Measurements from ENCODE around the gene PRSS33.

Gene PRSS33, protein sequence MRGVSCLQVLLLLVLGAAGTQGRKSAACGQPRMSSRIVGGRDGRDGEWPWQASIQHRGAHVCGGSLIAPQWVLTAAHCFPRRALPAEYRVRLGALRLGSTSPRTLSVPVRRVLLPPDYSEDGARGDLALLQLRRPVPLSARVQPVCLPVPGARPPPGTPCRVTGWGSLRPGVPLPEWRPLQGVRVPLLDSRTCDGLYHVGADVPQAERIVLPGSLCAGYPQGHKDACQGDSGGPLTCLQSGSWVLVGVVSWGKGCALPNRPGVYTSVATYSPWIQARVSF

DNA sequence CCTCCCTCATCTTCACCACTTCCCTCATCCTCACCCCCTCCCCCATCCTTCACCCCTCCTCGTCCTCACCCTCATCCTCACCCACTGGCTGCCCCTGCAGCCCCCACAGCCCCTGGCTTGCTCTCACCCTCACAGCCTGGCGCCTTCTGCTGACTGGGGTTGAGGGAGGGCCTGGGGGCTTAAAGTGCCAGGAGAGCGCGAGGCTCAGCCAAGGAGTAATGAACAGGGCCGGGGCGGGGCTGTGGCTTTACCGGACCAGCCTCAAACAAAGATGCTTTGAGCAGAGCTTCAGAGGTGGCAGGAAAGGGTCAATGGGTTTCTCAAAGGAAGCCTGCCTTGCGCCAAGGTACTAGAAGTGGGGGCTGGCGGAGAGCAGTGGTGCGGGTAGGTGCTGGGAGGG is at the start of gene PRSS33:
Gene PRSS33, minus strand, starts transcription at position 155 of the 400 bp plus-strand sequence. CDS start 1,013 bp downstream, outside the sequence.
- no peak for DNase-seq (ENCODE audit: low read depth in 2 of 2)

DNA sequence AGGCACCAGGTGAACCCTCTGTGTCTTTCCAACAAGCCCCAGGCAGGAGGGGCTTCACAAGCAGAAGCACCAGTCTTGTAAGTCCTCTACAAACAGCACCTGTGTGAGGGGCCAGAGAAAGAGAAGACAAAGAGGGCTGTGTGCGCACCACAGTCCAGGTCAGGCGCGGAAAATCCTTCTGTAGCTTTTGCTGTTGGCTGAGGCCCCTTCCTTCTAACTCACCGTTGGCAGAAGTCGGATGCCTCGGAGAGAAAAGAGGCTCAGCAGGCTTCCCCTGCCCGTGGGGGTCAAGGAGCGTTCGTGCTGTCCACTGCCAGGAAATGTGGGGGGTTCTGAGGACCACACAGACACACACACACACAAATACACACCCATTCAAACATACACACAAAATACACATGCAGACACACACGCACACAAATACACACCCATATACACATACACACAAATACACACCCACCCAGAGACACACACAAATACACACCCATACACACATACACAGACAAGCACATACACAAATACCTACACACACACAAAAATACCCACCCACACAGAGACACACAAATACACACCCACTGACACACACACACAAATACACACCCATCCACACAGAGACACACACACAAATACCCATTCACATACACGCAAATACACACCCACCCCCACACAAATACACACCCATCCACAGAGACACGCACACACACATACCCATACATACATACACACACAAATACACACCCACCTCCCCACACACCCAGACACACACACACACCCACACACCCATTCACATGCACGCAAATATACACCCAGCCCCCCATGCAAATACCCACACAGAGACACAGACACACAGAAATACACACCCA is 49.5 kb upstream of the PRSS33 start:
- no peak for DNase-seq (ENCODE audit: low read depth in 2 of 2)

DNA sequence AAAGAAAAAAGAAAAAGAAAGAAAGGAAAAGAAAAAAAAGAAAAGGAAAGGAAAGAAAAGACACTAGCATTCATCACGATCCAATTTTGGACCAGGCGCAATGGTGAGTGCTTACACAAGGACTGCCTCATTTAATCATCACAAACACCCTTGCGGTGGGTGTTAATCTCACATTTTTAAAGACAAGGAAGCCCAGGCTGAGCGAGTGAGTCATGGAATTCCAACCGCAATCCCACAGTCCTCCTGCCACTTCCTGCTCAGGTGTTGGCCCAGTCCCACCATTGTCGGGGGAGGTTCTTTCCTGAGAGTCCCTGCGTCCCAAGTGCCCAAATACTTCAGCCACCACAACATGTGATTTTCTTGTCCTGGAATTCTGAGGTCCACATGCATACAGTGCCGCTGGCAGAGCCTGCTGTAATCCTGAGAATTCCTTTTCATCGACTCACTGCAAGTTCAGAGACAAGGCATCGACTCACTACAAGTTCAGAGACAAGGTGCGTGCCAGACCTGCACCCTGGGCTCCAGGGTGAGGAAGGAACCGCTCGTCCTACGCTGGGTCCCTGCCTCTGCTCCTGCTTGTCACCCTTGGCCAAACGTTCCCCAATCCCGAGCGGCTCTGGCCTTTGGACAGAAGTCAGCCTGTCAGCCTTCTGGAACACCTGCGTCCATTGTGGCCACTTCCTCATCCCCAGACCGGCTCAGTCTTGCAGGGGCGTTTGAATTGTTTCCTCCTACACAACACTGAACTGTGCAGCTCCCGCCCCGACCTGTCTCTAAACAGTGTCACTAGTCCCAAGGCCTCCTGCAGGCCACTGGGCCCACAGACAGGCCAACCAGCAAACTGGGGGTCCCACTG is 48.5 kb upstream of the PRSS33 start:
- no peak for DNase-seq (ENCODE audit: low read depth in 2 of 2)

DNA sequence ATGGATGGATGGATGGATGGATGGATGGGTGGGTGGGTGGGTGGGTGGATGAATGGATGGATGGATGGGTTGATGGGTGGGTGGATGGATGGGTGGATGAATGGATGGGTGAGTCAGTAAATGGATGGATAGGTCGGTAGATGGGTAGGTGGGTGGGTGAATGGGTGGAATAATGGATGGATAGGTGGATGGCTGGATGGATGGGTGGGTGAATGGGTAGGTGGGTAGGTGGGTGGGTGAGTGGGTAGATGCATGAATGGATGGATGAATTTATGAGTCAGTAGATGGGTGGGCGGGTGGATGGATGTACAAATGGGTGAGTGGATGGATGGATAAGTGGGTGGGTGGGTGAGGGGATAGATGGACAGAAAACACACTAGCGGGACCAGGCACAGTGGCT is 47.6 kb upstream of the PRSS33 start:
- no peak for DNase-seq (ENCODE audit: low read depth in 2 of 2)

DNA sequence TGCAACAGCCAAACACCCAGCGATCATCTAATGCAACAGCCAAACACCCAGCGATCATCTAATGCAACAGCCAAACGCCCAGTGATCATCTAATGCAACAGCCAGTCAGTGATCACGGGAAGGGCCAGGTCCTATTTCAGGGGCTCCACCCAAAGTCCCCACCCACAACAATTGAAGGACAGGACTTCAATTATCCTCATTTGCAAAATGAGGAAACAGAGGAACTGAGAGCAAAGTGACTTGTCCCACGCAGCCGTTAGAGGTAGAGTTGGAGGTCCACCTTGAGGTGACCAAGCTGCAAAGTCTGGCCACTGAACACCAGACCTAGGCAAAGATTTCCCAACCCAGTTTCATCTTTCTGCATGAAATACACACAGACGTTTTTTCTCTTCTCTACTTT is 46.4 kb upstream of the PRSS33 start:
- no peak for DNase-seq (ENCODE audit: low read depth in 2 of 2)

DNA sequence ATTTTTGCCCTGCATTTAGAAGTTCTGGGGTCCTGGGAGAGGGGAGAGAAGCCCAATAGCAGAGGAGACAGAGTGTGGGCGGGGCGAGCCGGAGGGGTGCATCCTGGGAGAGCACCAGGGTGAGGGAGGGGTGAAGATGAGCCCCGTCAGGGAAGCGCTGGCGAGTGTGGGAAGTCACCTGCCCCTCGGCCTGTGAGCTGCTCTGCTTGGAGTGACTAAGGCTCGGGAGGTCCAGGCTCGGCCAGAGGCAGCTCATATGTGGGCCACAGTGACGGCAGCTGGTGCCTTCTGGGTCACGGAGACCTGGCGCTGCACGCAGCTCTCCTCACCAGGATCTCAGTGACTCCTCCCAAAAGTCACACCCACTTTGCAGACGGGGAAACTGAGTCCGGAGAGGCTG is 43.8 kb upstream of the PRSS33 start:
- no peak for DNase-seq (ENCODE audit: low read depth in 2 of 2)

DNA sequence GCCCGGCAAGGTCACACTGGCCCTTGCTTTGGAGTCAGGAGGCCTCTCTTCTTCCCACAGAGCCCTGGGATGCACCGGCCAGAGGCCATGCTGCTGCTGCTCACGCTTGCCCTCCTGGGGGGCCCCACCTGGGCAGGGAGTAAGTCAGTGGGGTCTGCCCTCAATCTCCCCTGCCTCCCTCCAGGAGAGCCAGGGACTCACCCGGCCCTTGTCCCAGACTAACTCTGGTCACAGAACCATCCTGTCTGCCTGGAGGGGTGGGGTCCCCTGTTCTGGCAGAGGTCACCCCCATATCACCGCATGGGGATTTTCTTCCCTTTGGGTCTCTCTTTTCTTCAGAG is 43.0 kb upstream of the PRSS33 start:
- no peak for DNase-seq (ENCODE audit: low read depth in 2 of 2)

DNA sequence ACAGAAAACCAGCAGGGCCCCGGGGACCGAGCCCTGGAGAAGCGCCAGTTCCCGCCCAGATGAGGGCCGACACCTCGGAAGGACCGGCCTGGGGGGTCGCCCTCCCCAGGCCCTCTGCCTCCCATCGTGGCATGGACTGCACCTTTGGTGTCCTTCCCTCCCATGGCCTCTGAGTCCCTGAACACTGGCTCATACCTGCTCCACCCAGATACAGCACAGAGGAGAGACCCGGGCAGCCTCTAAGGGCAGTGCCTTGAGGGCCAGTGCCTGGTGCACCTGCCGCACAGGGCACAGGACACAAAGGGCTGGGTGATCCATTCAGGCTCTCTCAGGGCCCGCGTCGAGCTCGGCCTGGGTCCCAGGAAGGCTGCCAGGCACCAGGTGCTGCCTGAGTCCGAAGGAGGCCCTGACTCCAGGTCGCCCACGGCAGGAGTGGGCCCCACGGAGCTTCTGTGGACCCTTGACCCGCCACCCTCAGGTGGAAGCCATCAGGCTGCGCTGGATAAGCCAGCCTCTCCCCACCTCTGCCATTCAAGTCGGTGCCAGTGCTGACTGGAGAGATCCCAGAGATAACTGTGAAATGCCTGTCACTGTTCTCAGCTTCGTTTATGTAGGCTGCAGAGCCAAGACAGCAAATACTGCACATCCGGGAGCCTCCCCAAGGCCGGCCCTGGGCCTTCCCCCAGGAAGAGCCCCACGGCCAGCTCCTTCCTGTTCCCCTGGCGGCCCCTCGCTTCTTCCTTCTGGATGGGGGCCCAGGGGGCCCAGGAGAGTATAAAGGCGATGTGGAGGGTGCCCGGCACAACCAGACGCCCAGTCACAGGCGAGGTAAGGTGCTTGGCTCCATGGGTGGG is 42.4 kb upstream of the PRSS33 start, which contains the start of gene ZG16B:
Gene ZG16B, plus strand, starts transcription at position 803 of the 854 bp plus-strand sequence. CDS start 139 bp downstream, outside the sequence.
- DNase-seq (ENCODE audit: low read depth in 2 of 2), result no peak

DNA sequence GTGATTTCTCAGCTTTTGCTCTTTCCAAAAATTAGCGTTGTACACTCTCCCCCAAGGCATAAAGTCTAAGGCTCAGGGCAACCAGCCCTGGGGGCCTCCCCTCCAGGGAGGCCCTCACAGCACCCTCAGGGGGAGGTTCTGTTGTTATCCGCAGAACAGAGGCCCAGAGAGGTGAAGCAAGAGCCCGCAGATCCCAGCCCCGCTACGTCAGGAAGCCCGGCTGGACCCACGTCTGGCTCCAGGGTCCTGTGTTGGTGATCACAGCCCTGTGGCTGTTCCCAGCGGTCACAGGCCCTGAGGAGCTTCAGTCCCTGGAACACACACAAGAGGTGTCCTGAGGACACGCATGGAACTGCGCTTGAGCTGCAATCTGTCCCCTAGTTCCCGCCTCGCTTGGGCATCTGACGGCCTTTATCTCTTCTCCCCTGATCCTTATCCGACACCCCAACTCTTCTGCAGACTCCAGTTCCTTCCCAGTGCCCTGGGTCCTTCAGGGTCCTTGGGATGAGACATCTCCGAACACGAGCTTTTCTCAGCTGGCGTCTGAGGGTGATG is 41.6 kb upstream of the PRSS33 start:
- no peak for DNase-seq (ENCODE audit: low read depth in 2 of 2)

DNA sequence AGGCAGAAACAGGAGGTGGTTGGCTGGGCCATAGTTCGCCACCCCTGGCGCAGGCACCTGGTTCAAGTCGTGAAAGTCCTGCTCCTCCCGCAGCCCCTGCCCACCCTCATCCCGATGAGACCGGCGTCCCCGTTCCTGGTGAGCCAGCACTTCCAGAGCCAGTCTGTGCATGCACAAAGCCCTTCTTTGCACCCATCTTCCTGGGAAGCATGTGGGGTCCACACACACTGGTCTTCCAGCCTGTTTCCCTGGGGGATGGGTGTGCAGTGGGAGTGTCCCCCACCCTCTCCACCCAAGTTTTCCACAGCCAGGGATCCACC is 41.1 kb upstream of the PRSS33 start:
- DNase-seq (ENCODE audit: low read depth in 2 of 2), result no peak

DNA sequence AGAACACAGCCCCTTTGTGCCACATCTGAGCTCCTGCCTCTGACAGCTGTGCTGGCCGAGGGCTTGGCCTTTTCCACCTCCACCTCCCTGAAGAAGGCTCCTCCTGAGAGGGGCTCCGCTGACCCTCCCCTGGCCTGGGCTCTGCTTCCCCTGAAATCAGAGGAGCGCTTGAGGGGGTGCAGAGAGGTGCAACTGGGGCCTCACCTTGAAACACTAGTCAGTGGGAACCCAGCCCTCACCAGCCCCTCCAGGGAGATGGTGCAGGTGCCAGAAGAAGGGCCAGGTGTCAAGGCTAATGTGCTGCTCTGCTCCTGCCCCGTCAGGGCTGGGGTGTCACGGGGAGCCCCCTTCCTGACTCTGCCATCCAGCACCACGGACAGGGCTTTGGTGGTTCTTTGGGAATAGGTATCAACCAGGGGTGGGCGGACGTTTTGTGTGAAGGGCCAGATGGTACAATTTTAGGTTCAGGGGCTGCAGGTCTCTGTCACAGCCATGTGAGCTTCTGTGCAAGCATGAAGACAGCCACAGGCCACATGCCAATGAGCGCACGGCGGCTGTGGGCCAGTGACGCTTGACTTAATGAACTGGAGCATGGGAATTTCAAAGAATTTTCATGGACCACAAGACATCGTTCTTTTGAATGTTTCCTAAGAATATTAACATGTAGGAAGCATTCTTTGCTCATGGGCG is 40.6 kb upstream of the PRSS33 start:
- DNase-seq (ENCODE audit: low read depth in 2 of 2), result no peak

DNA sequence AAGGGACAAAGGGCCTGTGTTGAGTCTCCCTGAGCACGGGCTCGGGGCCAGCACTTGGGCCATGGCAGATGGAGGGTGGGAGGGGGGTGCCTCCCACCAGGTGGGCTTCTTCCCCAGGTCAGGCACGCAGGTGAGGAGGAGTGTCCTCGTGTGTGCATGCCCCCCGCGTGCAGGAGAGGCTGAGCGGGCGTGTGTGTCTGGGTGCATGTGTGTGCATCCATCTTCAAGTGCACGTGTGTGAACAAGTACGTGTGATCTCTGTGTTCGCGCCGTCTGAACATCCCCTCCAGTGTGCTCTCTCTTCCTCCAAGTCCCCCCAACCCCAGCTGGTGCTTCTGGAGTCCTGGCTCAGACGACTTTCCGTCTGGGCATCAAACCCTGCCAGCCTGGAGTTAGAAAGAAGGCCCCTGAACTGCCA is 40.0 kb upstream of the PRSS33 start:
- DNase-seq (ENCODE audit: low read depth in 2 of 2), result no peak

DNA sequence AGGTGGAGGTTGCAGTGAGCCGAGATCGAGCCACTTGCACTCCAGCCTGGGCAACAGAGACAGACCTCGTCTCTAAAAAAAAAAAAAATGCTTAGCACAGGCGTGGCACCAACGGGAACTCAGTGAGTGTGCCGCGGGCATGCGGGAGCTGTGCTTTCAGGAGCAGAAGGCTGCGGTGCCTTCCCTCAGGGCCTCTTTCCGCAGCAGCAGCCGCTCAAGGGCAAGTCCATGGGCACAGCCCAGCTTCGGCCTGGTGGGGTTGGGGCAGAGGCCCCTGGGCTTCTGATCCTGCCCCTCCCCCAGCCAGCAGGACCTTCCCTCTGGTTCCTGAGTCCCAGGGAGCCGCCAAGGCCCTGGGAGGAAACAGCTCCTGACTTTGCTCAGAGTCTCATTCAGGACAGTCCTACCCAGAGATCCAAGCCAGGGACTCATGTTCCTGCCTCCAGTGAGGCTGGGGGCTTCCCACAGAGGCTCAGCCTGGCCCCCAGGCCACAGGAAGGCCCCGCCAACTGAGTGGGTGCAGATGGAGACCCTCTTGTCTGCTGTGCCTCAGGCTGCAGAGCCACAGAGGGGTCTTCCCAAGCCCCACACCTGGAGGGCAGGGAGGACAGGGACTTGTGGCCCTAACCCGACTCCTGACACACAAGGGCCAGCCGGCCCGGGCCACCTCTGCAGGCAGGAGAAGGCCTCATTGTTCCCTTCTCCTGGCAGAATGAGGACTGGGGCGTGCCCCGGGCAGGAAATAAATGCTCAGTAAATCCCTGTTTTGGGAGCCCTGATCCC is 39.4 kb upstream of the PRSS33 start:
- DNase-seq (ENCODE audit: low read depth in 2 of 2), result no peak

DNA sequence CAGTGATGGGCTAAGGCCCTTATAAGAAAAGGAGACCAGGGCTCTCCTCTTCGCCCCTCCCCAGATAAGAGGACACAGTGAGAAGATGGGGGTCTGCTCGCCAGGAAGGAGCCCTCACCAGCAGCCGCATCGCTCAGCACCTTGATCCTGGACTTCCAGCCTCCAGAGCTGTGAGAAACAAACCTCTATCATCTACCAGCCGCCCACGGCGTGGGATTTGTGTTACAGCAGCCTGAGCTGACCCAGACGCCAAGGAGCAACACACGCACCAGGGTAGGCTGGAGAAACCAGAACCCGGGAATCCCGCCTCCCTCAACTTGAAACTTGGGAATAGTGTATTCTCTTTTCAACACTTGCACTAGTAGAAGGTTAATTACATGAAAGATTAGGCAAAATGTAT is 38.5 kb upstream of the PRSS33 start:
- no peak for DNase-seq (ENCODE audit: low read depth in 2 of 2)

DNA sequence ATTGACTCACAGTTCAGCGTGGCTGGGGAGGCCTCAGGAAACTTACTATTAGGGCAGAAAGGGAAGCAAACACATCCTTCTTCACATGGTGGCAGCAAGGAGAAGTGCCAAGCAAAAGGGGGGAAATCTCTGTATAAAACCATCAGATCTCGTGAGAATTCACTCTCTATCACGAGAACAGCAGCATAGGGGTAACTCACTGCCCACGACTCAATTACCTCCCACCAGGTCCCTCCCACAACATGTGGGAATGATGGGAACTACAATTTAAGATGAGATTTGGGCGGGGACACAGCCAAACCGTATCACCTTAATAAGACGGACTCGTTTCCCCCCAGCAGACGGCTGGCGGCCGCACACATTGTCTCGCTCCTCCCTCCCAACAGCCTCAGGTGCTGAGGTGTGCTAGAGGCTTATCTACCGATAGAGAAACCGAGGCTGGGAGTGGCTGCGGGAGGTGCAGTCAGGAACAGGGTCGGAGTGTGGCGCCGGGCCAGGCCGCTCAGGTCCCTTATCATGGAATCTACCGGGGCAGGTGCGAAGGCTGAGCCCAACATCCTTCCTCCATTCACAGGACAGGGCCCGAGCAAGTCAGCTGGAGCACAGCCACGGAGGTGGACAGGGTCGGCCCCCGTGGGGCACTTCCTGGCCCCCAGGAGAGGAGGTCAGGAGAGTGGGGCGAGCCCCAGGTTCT is 37.8 kb upstream of the PRSS33 start:
- no peak for DNase-seq (ENCODE audit: low read depth in 2 of 2)

DNA sequence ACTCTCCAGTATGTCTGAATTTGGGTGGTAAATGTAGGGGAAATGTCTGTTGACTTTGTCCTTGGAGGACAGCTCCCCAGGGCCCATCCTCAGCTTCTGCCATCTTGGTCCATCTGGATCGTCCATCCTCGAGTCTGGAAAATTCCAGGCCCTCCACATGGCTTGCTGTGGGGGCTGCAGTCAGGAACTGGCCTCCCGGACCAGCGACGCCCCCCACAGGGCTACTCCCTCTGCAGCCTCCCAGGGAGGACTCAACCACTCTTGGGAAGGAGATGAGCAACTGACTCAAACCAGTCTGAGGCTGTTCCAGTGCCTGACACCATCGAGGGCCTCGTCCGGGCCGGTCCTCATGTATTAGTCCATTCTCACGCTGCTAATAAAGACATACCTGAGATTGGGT is 37.3 kb upstream of the PRSS33 start:
- DNase-seq (ENCODE audit: low read depth in 2 of 2), result no peak

DNA sequence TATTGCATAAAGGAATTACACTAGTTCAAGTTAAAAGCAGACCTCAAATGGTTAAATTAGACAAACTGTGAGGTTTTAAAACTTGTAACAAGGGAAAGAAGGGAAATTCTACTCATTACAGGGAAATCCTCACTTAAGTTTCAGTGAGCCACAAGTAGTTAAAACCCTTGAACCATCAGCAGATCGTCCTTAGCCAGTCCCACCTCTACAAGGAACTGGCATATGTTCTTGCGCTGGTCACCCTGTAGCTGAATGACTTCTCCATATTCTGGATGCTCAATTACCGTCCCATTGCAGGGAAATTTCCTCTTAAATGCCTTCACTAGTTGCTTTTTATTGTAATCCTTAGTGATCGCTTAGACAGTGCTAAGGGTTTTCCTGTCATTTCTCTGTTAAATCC is 35.1 kb upstream of the PRSS33 start:
- no peak for DNase-seq (ENCODE audit: low read depth in 2 of 2)

DNA sequence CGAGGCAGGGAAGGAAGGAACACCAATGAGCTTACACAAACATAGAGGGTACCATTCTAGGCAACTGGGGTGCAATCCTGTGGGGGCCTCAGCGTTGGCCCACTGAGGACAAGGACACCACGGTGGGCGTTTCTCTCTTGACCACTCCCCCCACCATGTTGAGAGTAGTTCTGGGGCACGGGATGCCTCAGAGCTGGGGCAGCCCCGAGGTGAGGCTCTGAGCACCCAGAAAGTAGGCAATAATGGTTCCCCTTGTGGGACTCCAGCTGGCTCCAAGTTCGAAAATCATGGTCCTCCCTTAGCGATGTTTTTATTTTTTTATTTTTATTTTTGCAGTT is 34.8 kb upstream of the PRSS33 start:
- no peak for DNase-seq (ENCODE audit: low read depth in 2 of 2)

DNA sequence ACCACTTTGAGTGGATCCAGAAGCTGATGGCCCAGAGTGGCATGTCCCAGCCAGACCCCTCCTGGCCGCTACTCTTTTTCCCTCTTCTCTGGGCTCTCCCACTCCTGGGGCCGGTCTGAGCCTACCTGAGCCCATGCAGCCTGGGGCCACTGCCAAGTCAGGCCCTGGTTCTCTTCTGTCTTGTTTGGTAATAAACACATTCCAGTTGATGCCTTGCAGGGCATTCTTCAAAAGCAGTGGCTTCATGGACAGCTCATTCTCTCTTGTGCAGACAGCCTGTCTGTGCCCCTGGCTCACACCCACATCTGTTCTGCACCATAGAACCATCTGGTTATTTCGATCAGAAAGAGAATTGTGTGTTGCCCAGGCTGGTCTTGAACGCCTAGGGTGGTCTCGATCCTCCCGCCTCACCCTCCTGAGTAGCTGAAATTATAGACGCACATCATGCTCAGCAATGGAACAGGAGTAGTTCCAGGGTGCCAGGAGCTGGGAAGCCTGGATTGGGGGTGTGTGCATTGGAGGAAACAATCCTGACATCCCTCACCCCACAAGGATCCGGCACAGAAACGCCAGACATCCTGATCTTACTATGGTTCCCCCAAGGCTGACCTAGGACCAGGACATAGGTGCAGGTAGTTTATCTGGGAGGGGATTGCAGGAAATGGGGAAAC is 34.3 kb upstream of the PRSS33 start:
- no peak for DNase-seq (ENCODE audit: low read depth in 2 of 2)
